AG10803 (cell line): ENCODE measurements around the gene ZBTB42.

Experiments
- DNase-seq: peaks from one replicate; pipeline ENCODE4 v3.0.0; 2010; ENCODE audit warnings: low read depth
- H3K4me3 ChIP-seq: 2 replicates; pipeline ENCODE4 v1.5.1; 2011; ENCODE audit warnings: mild to moderate bottlenecking, low read length, control low read depth
- TF ChIP-seq, protein P1 (sequence below): conservative IDR thresholded peaks from 2 replicates; pipeline ENCODE4 v1.5.1; 2011; ENCODE audit warnings: mild to moderate bottlenecking, low read length, control low read depth, inconsistent platforms

Gene ZBTB42

DNA sequence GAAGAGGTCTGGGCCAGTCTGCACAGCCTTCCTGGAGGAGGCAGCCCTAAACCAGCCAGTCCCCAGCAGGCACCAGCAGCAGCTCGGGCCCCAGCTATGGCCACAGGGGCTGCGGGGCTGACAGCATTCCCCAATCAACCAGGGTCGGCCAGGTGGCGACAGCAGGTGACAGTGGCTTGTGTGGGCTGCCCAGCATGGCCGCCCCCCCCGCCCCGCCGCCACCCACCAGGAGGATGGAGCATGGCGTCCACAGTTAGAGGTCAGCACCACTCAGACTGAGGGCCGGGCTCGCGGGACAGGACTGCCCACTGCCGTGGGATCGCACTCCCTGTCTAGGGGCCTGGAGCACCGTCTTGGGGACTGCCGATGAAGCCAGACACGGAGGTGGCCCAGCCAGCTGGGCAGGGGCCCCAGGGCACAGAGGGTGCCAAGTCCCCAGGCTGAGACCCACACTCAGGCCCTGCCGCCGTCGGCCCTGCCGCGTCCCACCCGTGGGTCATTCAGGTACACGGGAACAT, 20.3 kb upstream of the ZBTB42 start:
- TF ChIP-seq, protein P1, sequence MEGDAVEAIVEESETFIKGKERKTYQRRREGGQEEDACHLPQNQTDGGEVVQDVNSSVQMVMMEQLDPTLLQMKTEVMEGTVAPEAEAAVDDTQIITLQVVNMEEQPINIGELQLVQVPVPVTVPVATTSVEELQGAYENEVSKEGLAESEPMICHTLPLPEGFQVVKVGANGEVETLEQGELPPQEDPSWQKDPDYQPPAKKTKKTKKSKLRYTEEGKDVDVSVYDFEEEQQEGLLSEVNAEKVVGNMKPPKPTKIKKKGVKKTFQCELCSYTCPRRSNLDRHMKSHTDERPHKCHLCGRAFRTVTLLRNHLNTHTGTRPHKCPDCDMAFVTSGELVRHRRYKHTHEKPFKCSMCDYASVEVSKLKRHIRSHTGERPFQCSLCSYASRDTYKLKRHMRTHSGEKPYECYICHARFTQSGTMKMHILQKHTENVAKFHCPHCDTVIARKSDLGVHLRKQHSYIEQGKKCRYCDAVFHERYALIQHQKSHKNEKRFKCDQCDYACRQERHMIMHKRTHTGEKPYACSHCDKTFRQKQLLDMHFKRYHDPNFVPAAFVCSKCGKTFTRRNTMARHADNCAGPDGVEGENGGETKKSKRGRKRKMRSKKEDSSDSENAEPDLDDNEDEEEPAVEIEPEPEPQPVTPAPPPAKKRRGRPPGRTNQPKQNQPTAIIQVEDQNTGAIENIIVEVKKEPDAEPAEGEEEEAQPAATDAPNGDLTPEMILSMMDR: no peak
- H3K4me3 ChIP-seq: no peak overlapping the region

GRCh38 chr14:104781271-104782077, 19.4 kb upstream of the ZBTB42 start:
- DNase-seq: no peak
- no peak overlapping the region for H3K4me3 ChIP-seq
- TF ChIP-seq, protein P1: no peak

More for the DNA sequence above, 20.3 kb upstream of the ZBTB42 start:
- DNase-seq: no peak

DNA sequence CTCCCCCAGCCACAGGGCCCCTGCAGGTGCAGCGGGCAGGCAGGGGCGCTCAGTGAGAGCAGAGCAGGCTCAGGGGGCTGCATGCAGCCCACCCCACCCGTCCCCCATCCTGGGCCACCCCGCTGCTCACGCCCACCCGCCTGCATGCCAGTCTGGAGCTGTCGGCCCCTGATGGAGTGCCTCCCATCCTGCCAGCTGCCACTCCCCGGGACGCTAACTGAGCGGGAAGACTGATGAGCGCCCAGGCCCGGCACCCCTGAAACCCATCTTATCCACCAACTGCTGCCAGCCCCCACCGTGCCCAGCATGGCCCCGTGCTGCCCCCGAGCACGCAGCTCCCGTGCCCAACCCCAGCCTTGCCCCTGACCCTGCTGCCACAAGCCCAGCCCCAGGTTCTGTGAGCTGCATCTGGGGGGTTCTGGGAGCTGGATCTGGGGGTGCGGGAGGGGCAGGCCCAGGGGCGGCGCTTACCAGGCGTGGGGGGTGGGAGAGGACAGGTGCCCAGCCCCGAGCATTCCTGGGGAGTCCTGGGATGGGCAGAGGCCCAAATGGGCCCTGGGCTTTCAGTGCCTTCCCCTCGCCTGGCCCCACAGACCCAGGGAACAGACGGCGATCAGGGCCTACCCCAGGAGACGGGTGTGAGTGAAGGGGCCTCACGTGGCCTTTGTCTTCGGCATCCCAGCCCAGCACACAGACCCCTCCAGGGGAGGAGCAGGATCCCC, 18.7 kb upstream of the ZBTB42 start:
- TF ChIP-seq, protein P1: no peak

GRCh38 chr14:104782808-104783139, 18.1 kb upstream of the ZBTB42 start:
- TF ChIP-seq, protein P1: no peak
- DNase-seq: no peak
- H3K4me3 ChIP-seq: no peak overlapping the region

More for the DNA sequence above, 18.7 kb upstream of the ZBTB42 start:
- no peak for DNase-seq
- no peak overlapping the region for H3K4me3 ChIP-seq

GRCh38 chr14:104783484-104784217, 17.2 kb upstream of the ZBTB42 start:
- no peak overlapping the region for H3K4me3 ChIP-seq
- TF ChIP-seq, protein P1: no peak
- DNase-seq: no peak

DNA sequence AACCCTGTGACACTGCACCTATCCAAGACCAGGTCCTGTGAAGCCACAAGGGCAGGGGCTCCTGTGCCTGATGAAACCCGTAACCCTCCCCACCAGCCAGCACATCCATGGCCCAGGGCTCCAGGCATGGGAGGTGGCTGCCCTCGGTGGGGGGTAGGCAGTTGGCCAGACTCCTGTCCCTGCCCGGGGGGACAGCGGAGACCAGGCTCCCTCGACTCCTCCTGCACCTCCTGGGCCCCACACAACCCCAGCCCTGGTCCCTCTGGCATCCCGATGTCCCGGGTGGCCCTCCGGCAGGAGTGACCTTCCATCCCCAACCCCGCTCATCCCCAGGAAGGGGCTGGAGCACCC, 16.7 kb upstream of the ZBTB42 start:
- TF ChIP-seq, protein P1: no peak
- H3K4me3 ChIP-seq: no peak overlapping the region
- no peak for DNase-seq
